ENCODE data around the gene FOXI1. TPM values are rescaled to one million over a fixed set of nuclear protein-coding genes. Genes with fewer than 3 reads are reported as not detected.

Gene FOXI1
- total RNA-seq, 1 experiment from 2014 or later = not detected

DNA sequence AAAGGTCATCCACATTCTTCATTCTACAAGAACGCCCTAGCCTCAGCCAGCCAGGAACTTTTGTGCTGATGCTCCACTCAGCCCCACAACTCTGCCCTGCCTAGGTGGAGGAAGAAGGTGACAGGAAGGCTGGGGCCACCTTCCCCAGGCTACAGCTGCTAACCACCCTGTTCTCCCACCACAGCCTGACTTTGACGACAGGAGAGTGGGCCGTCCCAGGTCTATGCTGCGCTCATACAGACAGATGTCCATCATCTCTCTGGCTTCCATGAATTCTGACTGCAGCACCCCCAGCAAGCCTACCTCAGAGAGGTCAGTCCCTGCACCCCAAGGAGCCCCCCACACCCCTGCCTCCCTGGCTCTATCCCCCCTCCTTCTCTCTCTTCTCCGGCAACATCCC is 28.2 kb upstream of the FOXI1 start:
- intact Hi-C loops (cut with micrococcal nuclease) = no loop called here
- no peak for ATAC-seq
- BruUV-seq (replicated peaks) = no TSS peak

More for the DNA sequence above, 28.2 kb upstream of the FOXI1 start:
- TF ChIP-seq SIN3A (IDR thresholded peaks at IDR 0.05; ENCODE audit: low read depth) = no peak
- TF ChIP-seq, protein P1, sequence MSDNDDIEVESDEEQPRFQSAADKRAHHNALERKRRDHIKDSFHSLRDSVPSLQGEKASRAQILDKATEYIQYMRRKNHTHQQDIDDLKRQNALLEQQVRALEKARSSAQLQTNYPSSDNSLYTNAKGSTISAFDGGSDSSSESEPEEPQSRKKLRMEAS (IDR thresholded peaks at IDR 0.05) = no peak
- no peak for TF ChIP-seq ELF1 (IDR thresholded peaks at IDR 0.05; ENCODE audit: borderline replicate concordance, low read depth)
- no peak for TF ChIP-seq ZFX (IDR thresholded peaks at IDR 0.05)
- TF ChIP-seq POLR2A (IDR thresholded peaks at IDR 0.05; ENCODE audit: borderline replicate concordance, extremely low read depth, insufficient read depth, insufficient read length) = no peak
- TF ChIP-seq, protein P2, sequence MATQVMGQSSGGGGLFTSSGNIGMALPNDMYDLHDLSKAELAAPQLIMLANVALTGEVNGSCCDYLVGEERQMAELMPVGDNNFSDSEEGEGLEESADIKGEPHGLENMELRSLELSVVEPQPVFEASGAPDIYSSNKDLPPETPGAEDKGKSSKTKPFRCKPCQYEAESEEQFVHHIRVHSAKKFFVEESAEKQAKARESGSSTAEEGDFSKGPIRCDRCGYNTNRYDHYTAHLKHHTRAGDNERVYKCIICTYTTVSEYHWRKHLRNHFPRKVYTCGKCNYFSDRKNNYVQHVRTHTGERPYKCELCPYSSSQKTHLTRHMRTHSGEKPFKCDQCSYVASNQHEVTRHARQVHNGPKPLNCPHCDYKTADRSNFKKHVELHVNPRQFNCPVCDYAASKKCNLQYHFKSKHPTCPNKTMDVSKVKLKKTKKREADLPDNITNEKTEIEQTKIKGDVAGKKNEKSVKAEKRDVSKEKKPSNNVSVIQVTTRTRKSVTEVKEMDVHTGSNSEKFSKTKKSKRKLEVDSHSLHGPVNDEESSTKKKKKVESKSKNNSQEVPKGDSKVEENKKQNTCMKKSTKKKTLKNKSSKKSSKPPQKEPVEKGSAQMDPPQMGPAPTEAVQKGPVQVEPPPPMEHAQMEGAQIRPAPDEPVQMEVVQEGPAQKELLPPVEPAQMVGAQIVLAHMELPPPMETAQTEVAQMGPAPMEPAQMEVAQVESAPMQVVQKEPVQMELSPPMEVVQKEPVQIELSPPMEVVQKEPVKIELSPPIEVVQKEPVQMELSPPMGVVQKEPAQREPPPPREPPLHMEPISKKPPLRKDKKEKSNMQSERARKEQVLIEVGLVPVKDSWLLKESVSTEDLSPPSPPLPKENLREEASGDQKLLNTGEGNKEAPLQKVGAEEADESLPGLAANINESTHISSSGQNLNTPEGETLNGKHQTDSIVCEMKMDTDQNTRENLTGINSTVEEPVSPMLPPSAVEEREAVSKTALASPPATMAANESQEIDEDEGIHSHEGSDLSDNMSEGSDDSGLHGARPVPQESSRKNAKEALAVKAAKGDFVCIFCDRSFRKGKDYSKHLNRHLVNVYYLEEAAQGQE (IDR thresholded peaks at IDR 0.05; ENCODE audit: low read depth) = no peak
- no peak for TF ChIP-seq SRF (IDR thresholded peaks at IDR 0.05; ENCODE audit: low read depth)
- no peak for TF ChIP-seq CEBPB (IDR thresholded peaks at IDR 0.05; ENCODE audit: low read depth)
- TF ChIP-seq TCF7L2 (IDR thresholded peaks at IDR 0.05; ENCODE audit: borderline replicate concordance, extremely low read depth, insufficient read depth, insufficient read length) = no peak
- TF ChIP-seq, protein P3, sequence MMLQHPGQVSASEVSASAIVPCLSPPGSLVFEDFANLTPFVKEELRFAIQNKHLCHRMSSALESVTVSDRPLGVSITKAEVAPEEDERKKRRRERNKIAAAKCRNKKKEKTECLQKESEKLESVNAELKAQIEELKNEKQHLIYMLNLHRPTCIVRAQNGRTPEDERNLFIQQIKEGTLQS (IDR thresholded peaks at IDR 0.05) = no peak
- TF ChIP-seq SP1 (IDR thresholded peaks at IDR 0.05; ENCODE audit: low read depth) = no peak
- no peak for TF ChIP-seq RAD21 (IDR thresholded peaks at IDR 0.05; ENCODE audit: low read depth)
- no peak for TF ChIP-seq YY1 (IDR thresholded peaks at IDR 0.05; ENCODE audit: extremely low read depth, insufficient replicate concordance, low read depth, low read length)
- TF ChIP-seq, protein P4, sequence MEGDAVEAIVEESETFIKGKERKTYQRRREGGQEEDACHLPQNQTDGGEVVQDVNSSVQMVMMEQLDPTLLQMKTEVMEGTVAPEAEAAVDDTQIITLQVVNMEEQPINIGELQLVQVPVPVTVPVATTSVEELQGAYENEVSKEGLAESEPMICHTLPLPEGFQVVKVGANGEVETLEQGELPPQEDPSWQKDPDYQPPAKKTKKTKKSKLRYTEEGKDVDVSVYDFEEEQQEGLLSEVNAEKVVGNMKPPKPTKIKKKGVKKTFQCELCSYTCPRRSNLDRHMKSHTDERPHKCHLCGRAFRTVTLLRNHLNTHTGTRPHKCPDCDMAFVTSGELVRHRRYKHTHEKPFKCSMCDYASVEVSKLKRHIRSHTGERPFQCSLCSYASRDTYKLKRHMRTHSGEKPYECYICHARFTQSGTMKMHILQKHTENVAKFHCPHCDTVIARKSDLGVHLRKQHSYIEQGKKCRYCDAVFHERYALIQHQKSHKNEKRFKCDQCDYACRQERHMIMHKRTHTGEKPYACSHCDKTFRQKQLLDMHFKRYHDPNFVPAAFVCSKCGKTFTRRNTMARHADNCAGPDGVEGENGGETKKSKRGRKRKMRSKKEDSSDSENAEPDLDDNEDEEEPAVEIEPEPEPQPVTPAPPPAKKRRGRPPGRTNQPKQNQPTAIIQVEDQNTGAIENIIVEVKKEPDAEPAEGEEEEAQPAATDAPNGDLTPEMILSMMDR (IDR thresholded peaks at IDR 0.05 in 2 of 3, conservative IDR thresholded peaks at IDR 0.05 in 1 of 3; ENCODE audit: borderline replicate concordance in 1 of 3, insufficient read depth in 1 of 3, low read depth in 2 of 3, low read length in 2 of 3) = no peak
- no peak for TF ChIP-seq EZH2 (IDR thresholded peaks at IDR 0.05)
- no peak for TF ChIP-seq CBX3 (IDR thresholded peaks at IDR 0.05; ENCODE audit: low read depth)
- TF ChIP-seq EGR1 (IDR thresholded peaks at IDR 0.05; ENCODE audit: low read depth) = no peak
- TF ChIP-seq, protein P5, sequence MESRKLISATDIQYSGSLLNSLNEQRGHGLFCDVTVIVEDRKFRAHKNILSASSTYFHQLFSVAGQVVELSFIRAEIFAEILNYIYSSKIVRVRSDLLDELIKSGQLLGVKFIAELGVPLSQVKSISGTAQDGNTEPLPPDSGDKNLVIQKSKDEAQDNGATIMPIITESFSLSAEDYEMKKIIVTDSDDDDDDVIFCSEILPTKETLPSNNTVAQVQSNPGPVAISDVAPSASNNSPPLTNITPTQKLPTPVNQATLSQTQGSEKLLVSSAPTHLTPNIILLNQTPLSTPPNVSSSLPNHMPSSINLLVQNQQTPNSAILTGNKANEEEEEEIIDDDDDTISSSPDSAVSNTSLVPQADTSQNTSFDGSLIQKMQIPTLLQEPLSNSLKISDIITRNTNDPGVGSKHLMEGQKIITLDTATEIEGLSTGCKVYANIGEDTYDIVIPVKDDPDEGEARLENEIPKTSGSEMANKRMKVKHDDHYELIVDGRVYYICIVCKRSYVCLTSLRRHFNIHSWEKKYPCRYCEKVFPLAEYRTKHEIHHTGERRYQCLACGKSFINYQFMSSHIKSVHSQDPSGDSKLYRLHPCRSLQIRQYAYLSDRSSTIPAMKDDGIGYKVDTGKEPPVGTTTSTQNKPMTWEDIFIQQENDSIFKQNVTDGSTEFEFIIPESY (IDR thresholded peaks at IDR 0.05; ENCODE audit: extremely low read depth, insufficient replicate concordance, low read length) = no peak
- TF ChIP-seq EZH2phosphoT487 (IDR thresholded peaks at IDR 0.05; ENCODE audit: borderline replicate concordance) = no peak
- TF ChIP-seq ZNF274 (IDR thresholded peaks at IDR 0.05; ENCODE audit: low read depth, low read length) = no peak
- no peak overlapping the region for H3K4me2 ChIP-seq (ENCODE audit: low read length)
- no peaks in the 10 kb centered on the region for H3K36me3 ChIP-seq (ENCODE audit: control insufficient read depth in 1 of 2, insufficient read depth in 2 of 2, low read length in 2 of 2)
- ChIA-PET CTCF (no interaction called here), POLR2A (no interaction called here), RAD21 (ENCODE audit: low non-redundant PET in 1 of 2, low total read pairs in 2 of 2, uncharacterized antibody in 2 of 2, unreplicated experiment in 2 of 2) (no interaction called here)
- H4K20me1 ChIP-seq (ENCODE audit: insufficient read depth) = no peaks in the 10 kb centered on the region
- DNase-seq (ENCODE audit: low read depth, low spot score) = no peak
- H3K27me3 ChIP-seq (ENCODE audit: insufficient read depth, low read length) = peaks cover 35% of the 10 kb centered on the region
- no peaks in the 10 kb centered on the region for H3K79me2 ChIP-seq (ENCODE audit: insufficient read depth, low read length)
- H2AFZ ChIP-seq (ENCODE audit: low read depth, low read length, poor library complexity, severe bottlenecking) = no peak overlapping the region
- no peaks in the 10 kb centered on the region for H3K9me2 ChIP-seq (ENCODE audit: insufficient read depth)
- no peaks in the 10 kb centered on the region for H3K4me1 ChIP-seq (ENCODE audit: control insufficient read depth in 1 of 2, insufficient read depth in 2 of 2, low read length in 2 of 2)
- no peaks in the 10 kb centered on the region for H3K9me3 ChIP-seq (ENCODE audit: control insufficient read depth in 1 of 2, insufficient read depth in 1 of 2, low read depth in 1 of 2, low read length in 2 of 2)
- no peak overlapping the region for H3K9ac ChIP-seq (ENCODE audit: low read length)
- H3K4me3 ChIP-seq (replicated peaks in 1 of 2; ENCODE audit: low read depth in 1 of 2, low read length in 2 of 2) = no peak overlapping the region
- H3K27ac ChIP-seq (ENCODE audit: low read depth, low read length) = no peak overlapping the region

Measured in HCT116 (cell line).